ENCODE measurements around the gene NIN.
A peak's percentile ranks its signal among the peaks of the same experiment; 100 is the strongest.

Gene NIN

GRCh38 chr14:50839048-50839447 lies 8.1 kb upstream of the NIN start:
- no peak for DNase-seq

- no peak for DNase-seq
Measured at GRCh38 chr14:50837850-50838470, 7.0 kb upstream of the NIN start.

- no peak for DNase-seq
Measured at GRCh38 chr14:50837271-50837670, 6.3 kb upstream of the NIN start.

GRCh38 chr14:50836515-50836914 lies 5.6 kb upstream of the NIN start:
- DNase-seq: no peak

GRCh38 chr14:50835280-50835679 lies 4.3 kb upstream of the NIN start:
- DNase-seq: no peak

- no peak for DNase-seq
Measured at GRCh38 chr14:50834802-50835276, 3.9 kb upstream of the NIN start.

- DNase-seq: no peak
Measured at GRCh38 chr14:50832935-50833630, 2.1 kb upstream of the NIN start.

GRCh38 chr14:50831726-50832168 lies 785 bp upstream of the NIN start:
- no peak for DNase-seq

GRCh38 chr14:50830044-50830931 lies 674 bp downstream of the NIN start:
- peak; percentile 58 to 72 for DNase-seq

- DNase-seq: no peak
Measured at GRCh38 chr14:50829489-50830043, 1.4 kb downstream of the NIN start.

GRCh38 chr14:50828721-50829488 lies 2.1 kb downstream of the NIN start:
- DNase-seq: no peak

GRCh38 chr14:50826681-50827080 lies 4.3 kb downstream of the NIN start:
- no peak for DNase-seq

- no peak for DNase-seq
Measured at GRCh38 chr14:50825307-50825706, 5.7 kb downstream of the NIN start.

- no peak for DNase-seq
Measured at GRCh38 chr14:50823762-50824636, 7.0 kb downstream of the NIN start.

GRCh38 chr14:50823051-50823761 lies 7.8 kb downstream of the NIN start:
- DNase-seq: no peak

- no peak for DNase-seq
Measured at GRCh38 chr14:50822501-50823042, 8.4 kb downstream of the NIN start.

- no peak for DNase-seq
Measured at GRCh38 chr14:50821510-50822464, 9.2 kb downstream of the NIN start.

- no peak for DNase-seq
Measured at GRCh38 chr14:50820786-50821509, 10.0 kb downstream of the NIN start.

Data from hippocampal formation (tissue), 2 donors.